ENCODE results near the gene PRXL2A.

The PRXL2A gene

GRCh38 chr10:80447436-80448190, 39.3 kb downstream of the PRXL2A start:
- DNase-seq, result no peak

DNA sequence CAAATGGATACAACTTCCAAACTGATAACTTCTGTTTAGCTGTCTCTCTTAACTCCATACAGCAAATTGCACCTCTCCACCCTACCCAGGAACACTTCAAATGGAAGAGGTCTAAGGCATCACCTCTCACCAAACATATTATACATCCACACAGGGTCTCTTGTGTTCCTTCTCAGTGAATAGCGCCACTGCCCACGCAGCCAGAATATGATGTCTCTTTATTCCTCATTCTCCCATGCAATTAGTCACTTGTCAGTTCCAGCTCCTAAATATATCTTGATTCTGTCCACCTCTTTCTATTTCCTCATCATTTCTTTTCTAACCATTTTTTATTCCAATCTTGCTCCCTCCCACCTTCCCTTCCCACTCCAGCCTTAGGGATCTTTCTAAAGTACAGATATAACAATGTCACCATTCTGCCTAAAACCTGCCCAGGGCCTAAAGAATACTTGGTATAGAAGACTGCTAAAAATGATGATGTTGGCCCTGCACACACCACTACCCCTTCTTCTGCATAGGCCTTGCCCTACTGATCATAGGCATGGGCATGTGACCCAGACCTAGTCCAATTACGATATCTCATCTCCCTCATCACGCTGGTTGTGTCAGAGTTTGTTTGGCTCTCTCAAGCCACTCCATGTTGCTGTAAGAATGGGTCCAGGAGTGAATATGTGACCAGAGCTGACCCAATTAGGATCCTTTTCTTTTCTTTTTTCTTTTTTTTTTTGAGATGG, 40.0 kb downstream of the PRXL2A start:
- no peak for DNase-seq

- DNase-seq, result no peak
Measured at GRCh38 chr10:80449520-80449919, 41.2 kb downstream of the PRXL2A start.

DNA sequence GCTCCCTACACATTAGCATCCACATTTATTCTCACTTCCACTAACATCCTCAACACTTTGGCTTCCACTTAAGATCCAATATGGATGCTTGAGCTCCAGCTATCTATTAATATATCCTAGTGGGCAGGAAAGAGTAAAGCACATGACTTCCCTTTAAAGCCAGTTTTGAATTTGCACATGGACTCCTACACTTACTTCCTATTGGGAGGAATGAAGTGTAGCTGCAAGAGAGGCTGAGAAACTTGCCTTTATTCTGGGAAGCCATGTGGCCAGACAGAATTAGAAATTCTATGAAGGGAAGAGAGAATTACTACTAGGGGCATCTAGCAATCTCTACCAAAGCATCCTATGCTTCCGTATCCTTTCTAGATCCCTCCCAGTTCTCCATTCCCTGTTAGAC, 42.8 kb downstream of the PRXL2A start:
- DNase-seq, result no peak

DNA sequence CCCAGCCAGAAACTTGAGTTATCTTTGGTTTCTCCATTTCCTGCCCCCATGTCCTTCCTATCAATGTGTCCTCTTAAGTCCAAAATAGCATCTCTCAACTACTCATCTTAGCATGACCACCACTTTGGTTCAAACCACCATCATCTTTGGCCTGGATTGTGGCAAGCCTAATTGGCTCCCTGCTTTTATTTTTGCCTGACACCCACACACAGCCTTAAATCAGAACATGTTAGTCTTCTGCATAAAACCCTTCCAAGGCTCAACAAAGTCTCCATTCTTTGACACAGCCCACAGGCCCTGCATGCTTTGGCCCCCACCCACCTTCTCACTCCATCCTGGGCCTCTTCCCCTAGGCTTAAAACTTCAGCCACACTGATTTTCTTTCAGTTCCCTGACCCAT, 43.7 kb downstream of the PRXL2A start:
- DNase-seq, result no peak

DNA sequence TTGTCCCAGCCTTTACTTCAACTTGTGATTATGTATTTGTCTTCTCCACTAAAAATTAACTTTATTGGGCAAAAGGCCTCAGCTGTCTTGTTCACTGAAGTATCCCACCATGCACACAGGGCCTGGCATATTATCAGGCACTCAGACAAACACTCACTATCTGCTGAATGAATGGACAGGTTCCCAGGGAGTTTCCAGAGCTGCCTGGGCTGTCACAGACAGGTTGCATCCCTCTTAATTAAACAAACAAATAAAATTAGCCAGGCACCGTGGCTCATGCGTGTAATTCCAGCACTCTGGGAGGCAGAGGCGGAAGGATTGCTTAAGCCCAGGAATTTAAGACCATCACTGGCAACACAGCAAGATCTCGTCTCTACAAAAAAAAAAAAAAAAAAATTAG, 44.3 kb downstream of the PRXL2A start:
- DNase-seq, result no peak

DNA sequence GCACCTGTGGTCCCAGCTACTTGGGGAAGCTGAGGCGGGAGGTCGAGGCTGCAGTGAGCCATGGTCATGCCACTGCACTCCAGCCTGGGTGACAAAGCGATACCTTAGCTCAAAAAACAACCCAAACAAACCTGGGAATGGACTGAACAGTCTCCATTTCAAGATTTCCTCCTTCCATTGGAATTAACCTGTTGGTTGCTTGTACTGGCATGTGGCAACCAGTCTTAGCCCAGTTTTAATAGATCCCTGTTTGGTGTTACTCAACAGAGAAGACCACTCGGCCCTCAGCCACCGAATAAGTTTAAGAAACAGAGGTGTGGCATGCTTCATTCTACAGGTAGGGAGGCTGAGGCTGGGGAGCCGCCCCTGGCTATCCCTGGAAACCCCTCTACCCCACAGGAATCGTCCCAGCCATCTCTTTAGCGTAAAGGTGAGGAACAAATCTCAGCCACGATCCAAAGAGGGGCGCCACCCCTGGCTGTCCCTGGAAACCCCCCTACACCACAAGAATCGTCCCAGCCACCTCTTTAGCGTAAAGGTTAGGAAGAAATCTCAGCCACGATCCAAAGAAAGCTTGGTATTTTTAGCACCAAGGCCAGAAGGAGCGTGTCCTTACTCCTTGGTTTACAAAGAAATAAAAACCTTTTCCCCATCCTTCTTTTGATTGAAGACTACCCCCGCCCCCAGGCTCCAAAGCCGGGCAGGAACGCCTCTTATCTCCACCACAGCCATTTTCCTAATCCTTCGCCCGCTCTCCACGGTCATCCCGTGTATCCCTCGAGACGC, 44.9 kb downstream of the PRXL2A start:
- no peak for DNase-seq

DNA sequence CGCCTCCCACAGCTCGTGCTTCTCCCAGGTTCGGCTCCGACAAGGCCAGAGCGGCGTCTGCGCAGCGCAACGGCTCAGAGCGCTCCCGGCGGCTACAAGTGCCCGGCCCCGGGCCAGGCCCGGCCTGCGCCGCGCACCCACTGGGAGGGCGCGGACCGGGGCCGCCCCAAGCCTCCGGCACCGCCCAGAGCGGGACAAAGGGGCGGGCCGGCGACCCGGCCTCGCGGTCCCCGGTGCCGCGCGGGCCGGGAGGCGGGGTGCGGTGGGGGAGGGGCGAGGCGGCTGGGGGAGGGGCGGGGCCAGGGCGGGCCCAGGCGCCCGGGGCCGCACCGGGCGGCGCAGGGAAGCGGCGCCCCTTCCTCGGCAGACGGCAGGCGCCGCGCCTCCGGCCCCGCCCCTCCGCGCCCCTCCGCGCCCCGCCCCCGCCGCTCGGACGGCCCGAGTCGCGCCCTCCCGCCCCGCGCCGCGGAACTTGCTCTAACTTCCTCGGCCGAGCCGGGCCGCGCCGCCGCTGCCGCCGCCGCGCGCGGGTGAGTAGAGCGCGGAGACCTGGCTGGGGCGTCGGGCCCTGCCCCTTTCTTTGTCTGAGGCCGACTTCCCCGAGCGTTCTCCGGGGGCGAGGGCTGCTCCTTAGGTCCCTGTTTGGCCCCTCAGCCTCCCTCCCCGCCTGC, 45.6 kb downstream of the PRXL2A start, which contains the start of gene TSPAN14:
TSPAN14 (plus strand) TSS at position 469 of the 671 bp plus-strand sequence. CDS start 34,924 bp downstream, outside the sequence.
- DNase-seq, result peak; percentile 74

DNA sequence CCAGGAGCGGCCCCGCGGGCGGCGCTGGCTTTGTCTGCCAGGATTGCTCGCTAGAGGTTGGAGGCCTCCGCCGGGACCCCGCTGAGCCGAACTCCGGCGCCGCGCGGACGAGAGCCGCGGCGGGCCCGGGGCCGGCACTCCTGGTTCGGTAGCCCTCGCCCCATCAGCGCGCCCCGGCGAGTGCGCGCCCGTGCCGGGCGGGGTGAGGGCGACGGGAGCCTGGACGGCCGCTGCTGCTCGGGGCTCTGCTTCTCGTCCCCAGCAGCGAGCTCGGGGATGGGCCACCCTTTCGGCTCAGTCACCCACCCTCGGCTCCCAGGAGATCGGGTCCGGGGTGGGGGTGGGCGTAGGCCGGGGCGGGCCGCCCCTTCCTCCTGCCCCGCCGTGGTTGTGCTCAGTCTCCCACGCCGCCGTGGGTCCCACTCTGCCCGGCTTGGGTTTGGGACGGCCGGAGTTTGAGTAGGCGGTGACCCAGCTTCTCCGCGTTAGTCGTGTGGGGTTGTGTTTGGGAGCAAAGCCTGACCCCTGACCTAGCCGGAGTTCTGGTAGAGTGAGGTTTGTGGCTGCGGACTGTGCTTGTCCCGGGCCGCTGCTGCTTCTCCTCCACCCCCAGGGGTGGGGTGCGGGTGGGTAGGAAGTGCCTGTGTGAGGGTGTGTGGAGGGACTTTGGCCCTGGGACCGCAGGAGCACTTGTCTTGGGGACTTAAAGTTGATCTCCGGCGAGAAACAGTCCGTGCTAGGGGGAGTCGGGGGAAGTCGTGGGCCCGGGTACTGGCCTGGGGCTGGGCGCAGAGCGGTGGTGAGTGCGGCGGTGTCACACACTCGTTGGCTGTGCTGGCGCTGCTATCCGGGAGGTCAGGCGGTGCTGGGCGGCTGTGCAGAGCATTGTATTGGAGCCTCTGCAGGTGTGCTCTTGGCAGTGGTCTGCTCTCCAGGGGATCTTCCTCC, 46.4 kb downstream of the PRXL2A start:
- DNase-seq, result peak; percentile 38

- no peak for DNase-seq
Measured at GRCh38 chr10:80455461-80456349, 47.4 kb downstream of the PRXL2A start.

DNA sequence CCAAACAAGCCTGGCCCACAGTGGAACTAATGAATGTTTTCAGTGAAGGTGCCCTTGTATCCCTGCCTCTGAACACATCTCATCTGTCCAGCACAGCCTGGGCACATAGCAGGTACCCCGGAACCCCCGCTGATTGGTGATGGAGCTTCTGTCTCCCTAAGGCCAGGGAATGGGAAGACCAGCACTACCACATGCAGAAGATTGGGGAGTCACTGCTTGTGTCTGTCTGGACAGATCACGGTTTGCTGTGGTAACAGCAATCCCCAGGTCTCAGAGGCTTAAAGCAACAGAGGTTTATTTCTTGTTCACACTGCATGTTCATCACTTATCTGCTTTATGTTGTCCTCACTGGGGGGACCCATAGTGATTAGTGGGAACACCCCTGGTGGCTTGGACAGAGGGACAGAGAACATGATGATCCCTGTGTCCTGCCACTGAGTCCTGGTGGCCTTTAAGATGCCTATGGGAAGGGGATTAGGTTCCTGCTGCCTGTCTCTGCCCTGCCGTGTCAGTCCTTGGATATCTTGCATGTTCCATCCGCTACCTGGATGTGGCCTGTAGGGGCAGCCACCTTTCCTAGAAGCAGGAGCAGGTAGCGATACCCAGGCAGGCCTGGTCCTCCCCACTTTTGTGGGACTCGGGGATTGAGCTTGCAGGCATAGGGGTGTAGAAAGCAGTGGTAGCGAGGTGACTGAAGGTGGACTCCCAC, 49.4 kb downstream of the PRXL2A start:
- DNase-seq, result no peak

DNA sequence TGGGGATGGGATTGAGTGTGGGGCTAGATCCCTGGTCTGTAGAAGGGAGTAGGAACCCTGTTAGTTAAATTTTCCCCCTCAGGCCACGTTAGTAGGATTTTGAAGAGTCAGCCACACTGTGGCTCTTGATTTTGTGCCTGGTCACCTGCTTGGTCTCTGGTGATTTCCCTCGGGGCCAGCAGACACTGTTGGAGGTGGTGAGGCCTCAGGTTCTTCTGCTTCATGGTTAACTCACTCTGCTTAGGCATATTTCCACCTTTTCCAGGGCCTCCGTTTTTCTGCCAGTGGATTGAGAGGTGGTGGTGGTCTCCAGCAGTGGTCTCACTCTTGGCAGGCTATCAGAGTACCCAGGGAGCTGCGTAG, 49.9 kb downstream of the PRXL2A start:
- no peak for DNase-seq

GRCh38 chr10:80458638-80459037, 50.3 kb downstream of the PRXL2A start:
- DNase-seq, result no peak

DNA sequence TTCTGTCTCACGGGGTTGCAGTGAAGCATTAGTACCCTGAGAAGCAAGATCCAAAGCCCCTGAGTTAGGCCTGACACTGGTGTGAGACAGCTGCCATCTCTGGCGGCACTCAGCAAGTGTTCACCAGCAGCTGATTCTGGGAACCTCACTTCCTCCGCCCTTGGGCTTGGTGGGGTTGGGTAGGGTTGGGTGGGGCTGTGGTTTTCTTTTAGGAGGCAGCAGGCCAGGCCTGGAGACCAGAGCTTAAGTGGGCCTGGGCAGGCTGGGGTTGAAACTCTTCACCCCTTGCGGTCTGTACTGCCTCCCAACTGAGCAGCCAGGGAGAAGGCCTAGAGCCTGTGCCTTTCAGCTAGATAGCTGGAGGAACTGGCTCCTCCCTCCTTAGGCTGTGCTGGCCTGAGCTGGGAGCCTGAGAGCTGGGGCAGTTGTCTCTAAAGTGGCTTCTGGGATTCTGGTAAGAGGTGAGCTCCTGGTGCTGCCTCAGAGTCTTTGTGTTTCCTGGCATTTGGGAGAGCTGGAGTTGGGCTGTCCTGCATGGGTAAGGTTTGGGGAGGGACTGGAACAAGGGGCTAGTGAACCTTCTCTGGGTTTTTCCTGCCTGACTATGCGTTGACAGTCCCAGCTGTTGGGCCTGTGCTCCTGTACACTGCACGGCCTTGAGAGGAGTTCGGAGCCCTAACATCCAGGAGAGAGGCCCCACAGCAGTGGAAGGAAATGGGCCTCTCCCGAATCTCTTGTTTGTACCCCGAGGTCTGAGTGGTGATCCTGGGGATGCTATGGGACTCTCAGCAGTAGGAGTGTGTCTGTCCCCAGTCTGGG, 50.9 kb downstream of the PRXL2A start:
- DNase-seq, result peak; percentile 66

DNA sequence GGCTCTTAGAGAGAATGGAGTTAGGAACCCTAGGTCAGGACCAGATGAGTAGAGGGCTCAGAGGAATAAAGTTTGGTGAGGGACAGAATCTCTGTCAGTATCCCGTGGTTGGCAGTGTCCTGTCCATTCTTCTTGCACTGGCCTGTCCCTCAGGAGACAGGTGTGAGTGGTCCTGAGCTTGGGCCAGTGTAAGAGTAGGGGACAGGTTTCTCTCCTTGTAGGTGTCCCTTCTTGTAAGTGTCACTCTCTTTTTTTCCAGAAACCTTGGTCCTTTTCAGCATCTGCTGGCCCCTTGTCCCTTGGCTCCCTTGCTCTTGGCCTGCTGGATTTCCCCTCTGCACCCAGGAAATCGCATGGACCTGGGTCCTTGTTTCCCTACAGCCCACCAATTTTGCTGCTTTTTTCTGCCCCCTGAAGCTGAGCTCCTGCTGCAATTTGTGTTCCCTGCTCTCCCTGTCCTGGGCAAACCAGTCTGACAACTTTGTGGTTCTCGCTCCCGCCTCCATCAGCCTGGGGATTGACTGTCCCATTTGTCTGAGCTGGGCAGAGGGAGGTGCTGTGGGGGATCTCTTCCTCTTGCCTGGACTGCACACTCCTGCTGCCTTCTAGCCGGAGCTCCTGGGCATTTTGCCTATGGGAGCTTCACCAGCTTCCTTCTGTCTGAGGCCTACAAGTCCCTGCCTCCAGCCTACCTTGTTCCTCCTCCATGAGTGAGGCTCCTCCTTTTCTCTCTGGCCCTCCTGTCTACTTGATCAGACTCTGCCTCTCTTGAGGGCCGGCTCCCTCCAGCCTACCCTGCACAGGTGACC, 52.3 kb downstream of the PRXL2A start:
- DNase-seq, result no peak

DNA sequence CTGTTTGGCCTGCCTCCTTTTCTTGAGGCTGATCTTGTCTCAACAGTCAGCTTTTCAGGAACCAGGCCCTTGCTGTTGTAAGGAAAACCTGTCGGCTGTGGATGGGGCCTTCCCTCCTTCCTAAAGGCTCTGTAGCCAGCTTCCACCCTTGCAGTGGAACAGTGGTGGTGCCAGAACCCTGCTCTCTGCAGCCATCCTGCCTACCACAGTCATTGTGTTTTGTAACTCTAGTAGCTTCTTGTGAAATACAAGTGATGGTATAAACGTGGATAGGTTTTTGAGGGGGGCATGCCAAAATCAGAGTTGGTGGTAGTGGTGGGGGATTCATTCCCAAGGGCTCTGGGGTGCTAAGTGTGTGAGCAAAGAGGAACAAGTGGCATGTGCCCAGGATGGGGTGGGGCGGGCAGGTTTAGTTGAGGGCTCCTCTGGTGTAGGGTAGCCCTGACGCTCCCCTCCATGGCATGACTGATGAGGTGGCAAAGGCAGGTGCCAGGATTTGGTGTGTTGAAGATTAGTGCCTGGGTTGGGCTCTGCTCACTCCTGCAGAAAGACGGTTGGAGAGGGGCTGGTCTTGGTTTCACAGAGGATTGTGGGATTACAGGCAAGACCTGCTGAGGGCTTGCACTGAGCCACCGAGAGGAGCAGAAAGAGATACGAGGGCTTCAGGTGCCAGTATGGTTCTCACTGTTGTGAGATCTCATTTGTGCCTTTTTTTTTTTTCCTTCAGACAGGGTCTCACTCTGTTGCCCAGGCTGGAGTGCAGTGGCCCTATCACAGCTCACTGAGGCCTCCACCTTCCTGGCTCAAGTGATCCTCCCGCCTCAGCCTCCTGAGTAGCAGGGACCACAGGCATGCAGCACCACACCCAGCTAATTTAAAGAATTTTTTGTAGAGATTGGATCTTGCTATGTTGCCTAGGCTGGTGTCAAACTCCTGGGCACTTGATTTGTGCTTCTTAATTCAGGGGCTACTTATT, 53.1 kb downstream of the PRXL2A start:
- no peak for DNase-seq
